Esophagus muscularis mucosa (tissue), 2 donors: ENCODE results near the gene RTCB.

Experiments
- POLR2A ChIP-seq: fragments of 450-650 bp; IDR thresholded peaks from one replicate; pipeline ENCODE4 v1.6.1; 2017; ENCODE audit warnings: antibody characterized with exemption, moderate library complexity, mild to moderate bottlenecking, low read depth
- POLR2AphosphoS5 ChIP-seq, 2 donors: sonication (generic); formaldehyde crosslinking; IDR thresholded peaks; one replicate each; pipeline ENCODE4 v1.6.1; 2017; ENCODE audit warnings: antibody characterized with exemption in 2 of 2

GRCh38 chr22:32411402-32411801 lies 645 bp downstream of the RTCB start:
- TF ChIP-seq POLR2AphosphoS5 (IDR thresholded peaks at IDR 0.05) (no peak), POLR2A (no peak)
